Smooth muscle cell of the coronary artery (primary cell): ENCODE measurements around the gene ANKHD1. TPM values are rescaled to one million over a fixed set of nuclear protein-coding genes. Genes with fewer than 3 reads are reported as not detected.

ENCODE experiments used
- total RNA-seq: library from RNA; depleted of rRNA; stranded (reverse); fragments of >200 nt; gene quantifications from 2 replicates; pipeline ENCODE4 v1.2.3, GENCODE V29; 2014; ENCODE audit warnings: low replicate concordance

Gene ANKHD1, protein sequence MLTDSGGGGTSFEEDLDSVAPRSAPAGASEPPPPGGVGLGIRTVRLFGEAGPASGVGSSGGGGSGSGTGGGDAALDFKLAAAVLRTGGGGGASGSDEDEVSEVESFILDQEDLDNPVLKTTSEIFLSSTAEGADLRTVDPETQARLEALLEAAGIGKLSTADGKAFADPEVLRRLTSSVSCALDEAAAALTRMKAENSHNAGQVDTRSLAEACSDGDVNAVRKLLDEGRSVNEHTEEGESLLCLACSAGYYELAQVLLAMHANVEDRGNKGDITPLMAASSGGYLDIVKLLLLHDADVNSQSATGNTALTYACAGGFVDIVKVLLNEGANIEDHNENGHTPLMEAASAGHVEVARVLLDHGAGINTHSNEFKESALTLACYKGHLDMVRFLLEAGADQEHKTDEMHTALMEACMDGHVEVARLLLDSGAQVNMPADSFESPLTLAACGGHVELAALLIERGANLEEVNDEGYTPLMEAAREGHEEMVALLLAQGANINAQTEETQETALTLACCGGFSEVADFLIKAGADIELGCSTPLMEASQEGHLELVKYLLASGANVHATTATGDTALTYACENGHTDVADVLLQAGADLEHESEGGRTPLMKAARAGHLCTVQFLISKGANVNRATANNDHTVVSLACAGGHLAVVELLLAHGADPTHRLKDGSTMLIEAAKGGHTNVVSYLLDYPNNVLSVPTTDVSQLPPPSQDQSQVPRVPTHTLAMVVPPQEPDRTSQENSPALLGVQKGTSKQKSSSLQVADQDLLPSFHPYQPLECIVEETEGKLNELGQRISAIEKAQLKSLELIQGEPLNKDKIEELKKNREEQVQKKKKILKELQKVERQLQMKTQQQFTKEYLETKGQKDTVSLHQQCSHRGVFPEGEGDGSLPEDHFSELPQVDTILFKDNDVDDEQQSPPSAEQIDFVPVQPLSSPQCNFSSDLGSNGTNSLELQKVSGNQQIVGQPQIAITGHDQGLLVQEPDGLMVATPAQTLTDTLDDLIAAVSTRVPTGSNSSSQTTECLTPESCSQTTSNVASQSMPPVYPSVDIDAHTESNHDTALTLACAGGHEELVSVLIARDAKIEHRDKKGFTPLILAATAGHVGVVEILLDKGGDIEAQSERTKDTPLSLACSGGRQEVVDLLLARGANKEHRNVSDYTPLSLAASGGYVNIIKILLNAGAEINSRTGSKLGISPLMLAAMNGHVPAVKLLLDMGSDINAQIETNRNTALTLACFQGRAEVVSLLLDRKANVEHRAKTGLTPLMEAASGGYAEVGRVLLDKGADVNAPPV (N-terminal part only)
- 46.5 and 61.1 TPM in 2 replicates for total RNA-seq

DNA sequence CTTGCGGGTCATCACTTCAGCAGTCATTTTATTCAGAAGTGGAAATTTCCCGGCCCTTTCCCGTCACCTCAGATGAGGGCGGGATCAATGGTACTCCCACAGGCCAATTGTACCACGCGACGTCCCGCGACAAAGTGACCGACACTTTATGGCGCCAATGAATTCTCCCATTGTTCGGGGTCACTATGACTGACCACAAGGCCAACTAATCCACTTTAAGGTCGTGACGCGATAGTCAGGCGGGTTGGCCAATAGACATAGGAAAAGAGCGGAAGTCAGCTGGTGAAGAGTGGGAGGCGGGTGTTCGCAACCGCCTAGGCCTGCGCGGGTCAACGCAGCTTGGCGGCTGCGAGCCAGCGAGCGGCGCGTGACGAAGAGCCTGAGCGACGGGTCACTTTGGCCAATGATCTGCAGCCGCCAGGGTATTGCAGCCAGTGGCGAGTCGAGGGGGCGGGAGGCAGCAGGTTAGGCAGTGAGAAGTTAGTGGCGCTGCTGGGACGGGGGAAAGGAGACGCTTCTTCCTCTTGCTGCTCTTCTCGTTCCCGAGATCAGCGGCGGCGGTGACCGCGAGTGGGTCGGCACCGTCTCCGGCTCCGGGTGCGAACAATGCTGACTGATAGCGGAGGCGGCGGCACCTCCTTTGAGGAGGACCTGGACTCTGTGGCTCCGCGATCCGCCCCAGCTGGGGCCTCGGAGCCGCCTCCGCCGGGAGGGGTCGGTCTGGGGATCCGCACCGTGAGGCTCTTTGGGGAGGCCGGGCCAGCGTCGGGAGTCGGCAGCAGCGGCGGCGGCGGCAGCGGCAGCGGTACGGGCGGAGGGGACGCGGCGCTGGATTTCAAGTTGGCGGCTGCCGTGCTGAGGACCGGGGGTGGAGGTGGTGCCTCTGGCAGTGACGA, at the start of gene ANKHD1:
Gene ANKHD1 (plus strand): TSS at position 472 of the 896 bp plus-strand sequence. CDS start 135 bp downstream, at position 607.

DNA sequence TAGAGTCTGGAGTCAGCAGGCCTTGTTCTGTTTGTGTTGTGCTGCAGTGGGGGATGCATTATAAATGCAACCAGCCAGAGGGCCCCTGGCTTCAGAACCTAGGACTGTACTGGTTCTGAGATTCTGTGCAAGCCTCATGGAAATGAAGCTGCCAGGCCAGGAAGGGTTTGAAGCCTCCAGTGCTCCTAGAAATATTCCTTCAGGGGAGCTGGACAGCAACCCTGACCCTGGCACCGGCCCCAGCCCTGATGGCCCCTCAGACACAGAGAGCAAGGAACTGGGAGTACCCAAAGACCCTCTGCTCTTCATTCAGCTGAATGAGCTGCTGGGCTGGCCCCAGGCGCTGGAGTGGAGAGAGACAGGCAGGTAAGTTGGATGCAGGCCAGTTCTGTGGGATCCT, 41.5 kb upstream of the ANKHD1 start, which contains the start of gene SLC4A9:
Gene SLC4A9 (plus strand): TSS at position 94 of the 400 bp plus-strand sequence. CDS start 43 bp downstream, at position 137.

DNA sequence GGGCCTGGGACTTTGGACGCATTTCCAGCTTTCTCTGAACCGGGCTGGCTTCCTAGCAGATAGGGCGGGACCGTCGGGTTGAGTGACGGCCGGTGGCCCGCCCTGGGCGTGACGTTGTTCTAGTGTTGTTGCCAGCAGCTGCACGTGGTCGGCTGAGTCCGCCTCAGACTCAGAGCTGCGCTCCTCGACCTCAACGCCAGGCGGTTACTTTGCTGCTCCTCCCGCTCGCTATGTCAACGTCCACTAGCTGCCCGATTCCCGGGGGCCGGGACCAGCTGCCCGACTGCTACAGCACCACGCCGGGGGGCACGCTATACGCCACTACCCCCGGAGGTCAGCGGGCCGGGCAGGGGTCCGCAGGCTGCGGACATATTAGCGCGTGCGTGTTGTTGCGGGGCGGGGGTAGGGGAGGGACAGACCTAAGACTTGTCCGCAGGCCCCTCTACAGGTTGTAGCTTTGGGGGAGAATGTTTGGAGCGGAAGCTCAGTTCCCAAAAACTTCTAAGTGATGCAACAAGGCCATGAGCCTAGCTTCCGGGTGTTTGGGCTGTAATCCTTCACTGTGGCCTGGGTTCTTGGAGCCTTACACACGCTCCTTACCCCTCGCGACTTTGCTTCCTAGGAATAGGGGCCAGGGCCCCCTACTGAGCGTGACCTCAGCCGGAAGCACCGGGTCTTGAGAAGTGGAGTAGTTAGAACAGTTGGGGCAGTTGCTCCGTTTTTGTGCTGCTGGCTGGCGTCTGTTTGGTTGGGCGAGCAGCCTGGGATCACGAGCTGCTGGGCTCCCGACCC, 146.1 kb downstream of the ANKHD1 start, which contains the start of gene EIF4EBP3:
Gene EIF4EBP3 (plus strand): TSS at position 155 of the 792 bp plus-strand sequence. CDS start 76 bp downstream, at position 231.

DNA sequence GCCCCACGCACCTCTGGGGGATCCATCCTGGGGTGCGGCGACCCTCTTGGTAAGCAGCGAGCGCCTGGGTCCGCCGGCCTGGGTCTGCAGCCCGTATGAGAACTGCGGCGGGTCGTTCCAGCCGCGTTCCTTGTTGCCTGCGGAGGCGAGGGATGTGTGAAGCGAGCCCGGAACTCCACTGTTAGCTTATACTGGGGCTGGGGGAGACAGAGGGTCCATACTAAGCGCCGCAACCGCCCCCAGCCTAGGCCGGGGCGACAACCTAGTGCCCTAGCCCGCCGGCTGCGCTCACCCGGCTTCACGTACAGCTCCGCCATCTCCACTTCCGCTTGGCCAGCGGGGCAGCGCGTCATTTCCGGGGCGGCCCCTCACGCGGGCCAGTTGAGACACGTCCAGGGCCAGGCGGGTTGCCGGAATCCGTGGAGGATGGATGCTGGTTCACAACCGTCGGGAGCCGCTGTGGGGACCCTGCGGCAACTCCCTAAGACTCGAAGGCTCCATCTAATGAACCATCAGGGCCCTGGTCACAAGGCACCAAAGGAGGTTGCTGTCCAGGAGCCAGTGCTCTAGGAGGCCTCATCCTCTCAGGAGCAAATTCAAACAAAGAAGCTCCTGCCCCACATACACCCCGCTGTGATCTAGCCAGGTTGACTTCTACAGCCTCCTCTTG, 155.6 kb downstream of the ANKHD1 start, which contains the start of gene SRA1:
Gene SRA1 (minus strand): TSS at position 338 of the 670 bp plus-strand sequence. CDS start 21 bp downstream, at position 317.

DNA sequence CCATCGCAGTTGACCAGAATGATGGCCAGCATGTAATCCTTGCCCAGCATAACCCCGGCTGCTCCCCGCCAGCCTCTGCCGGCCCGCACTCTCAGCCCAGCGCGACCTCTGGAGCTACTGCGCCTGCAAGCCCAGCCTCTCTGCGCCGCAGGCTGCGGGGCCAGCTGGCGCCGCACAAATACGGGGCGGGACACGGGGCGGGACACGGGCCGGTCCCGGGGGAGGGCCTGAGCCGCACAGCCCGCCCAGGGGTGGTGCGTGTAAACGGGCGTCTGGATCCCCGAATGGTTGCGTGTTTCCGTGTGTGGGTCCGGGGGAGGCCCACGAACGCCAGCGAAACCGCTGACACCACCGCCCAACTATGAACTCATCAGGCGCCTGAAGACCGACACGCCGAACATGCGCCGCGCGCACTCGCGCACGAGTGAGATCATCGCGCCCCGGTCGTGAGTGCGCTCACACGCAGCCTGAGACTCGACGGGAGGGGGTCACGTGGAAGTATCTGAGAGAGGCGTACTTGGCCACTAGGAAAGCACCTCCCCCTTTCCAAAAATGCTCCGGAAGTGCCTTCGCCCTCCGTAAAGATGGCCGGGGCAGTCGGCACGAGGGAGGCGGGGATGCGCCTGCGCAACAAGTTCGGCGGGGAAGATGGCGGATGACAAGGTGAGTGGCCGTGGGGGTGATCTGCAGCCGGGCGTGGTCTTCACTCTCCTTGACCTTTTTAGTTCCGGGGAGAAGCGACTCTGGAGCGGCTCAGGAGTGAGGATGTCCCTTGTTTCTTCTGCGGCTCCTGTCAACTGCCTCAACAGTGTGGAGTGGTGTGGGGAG, 162.8 kb downstream of the ANKHD1 start, which contains the start of the genes APBB3 and SLC35A4:
Gene APBB3 (minus strand): TSS at position 403 of the 828 bp plus-strand sequence. CDS start 353 bp downstream, at position 50.
Gene SLC35A4 (plus strand): TSS at position 633 of the 828 bp plus-strand sequence. CDS start 2,342 bp downstream, outside the sequence.

Other genes with a start within 250 kb of the ANKHD1 start
- gene CYSTM1, start 226.6 kb upstream of the ANKHD1 start, total RNA-seq: 17.2 and 21.9 TPM in 2 replicates
- 21.6 and 48.4 TPM in 2 replicates for gene PFDN1, start 98.7 kb upstream of the ANKHD1 start, total RNA-seq
- gene HBEGF, start 55.2 kb upstream of the ANKHD1 start, total RNA-seq: 1.3 and 12.0 TPM in 2 replicates
- not detected in 2 replicates for gene SLC4A9, start 41.6 kb upstream of the ANKHD1 start, total RNA-seq
- gene EIF4EBP3, start 145.8 kb downstream of the ANKHD1 start, total RNA-seq: 0.90 and 3.7 TPM in 2 replicates
- gene SRA1, start 155.6 kb downstream of the ANKHD1 start, total RNA-seq: 18.5 and 69.7 TPM in 2 replicates
- gene APBB3, start 162.8 kb downstream of the ANKHD1 start, total RNA-seq: 22.9 and 38.1 TPM in 2 replicates
- 16.8 and 29.5 TPM in 2 replicates for gene SLC35A4, start 163.0 kb downstream of the ANKHD1 start, total RNA-seq
- gene CD14, start 231.3 kb downstream of the ANKHD1 start, total RNA-seq: 2.8 and 107 TPM in 2 replicates
- 9.0 and 13.5 TPM in 2 replicates for gene TMCO6, start 237.6 kb downstream of the ANKHD1 start, total RNA-seq
- 84.9 and 115 TPM in 2 replicates for gene NDUFA2, start 245.8 kb downstream of the ANKHD1 start, total RNA-seq
- gene IK, start 246.0 kb downstream of the ANKHD1 start, total RNA-seq: 107 and 212 TPM in 2 replicates